Measurements from ENCODE around the gene PLXNB1. TPM values are rescaled to one million over a fixed set of nuclear protein-coding genes. Genes with fewer than 3 reads are reported as not detected.

The PLXNB1 gene
- total RNA-seq, 5 donors from 2014 or later (not counting 1 experiment from before 2014, with no cell fraction given) = 2.5 to 6.9 (median 5.9) TPM

GRCh38 chr3:48418651-48419050, 11.2 kb downstream of the PLXNB1 start:
- H3K4me1 ChIP-seq (ENCODE audit: control insufficient read depth in 1 of 2, extremely low read depth in 1 of 2, insufficient read depth in 2 of 2, low read length in 2 of 2) = peaks cover 0 to 3% of the 10 kb centered on the region in 2 experiments
- ATAC-seq (replicated peaks in 1 of 4) (no peak), DNase-seq (no peak)
- no peaks in the 10 kb centered on the region for H3K9me3 ChIP-seq
- peaks cover 0 to 4% of the 10 kb centered on the region in 2 experiments for H3K27me3 ChIP-seq (replicated peaks in 1 of 2; ENCODE audit: control insufficient read depth in 2 of 2, extremely low read depth in 1 of 2, insufficient read depth in 2 of 2, low read length in 1 of 2)
- Mint-ChIP-seq H3K27me3 (no peaks in the 10 kb centered on the region), H3K36me3 (no peaks in the 10 kb centered on the region), H3K4me3 (no peak overlapping the region), H3K9me3 (no peaks in the 10 kb centered on the region), H3K27ac (no peak overlapping the region), H3K4me1 (no peaks in the 10 kb centered on the region)
- H3K27ac ChIP-seq (ENCODE audit: low read length) = no peak overlapping the region
- 82% methylated on average over 8 of the region's 9 CpGs for WGBS (ENCODE audit: insufficient coverage)
- ChIA-PET POLR2A (no interaction called here), CTCF (interaction anchor here (1.0 to 1.7 kb wide), 2 partner anchors 18 kb away, joined by 4 to 8 read pairs; no protein-coding TSS in a partner anchor)
- no peaks in the 10 kb centered on the region for H3K36me3 ChIP-seq (ENCODE audit: control insufficient read depth in 2 of 2, extremely low read depth in 1 of 2, insufficient read depth in 1 of 2, low read length in 1 of 2)
- H3K4me3 ChIP-seq (ENCODE audit: control insufficient read depth in 1 of 2, extremely low read depth in 1 of 2, low read length in 1 of 2) = no peak overlapping the region

- POLR2A ChIA-PET = no interaction called here
- Mint-ChIP-seq H3K9me3 (no peaks in the 10 kb centered on the region), H3K4me3 (no peak overlapping the region), H3K27me3 (no peaks in the 10 kb centered on the region), H3K4me1 (no peaks in the 10 kb centered on the region), H3K27ac (no peak overlapping the region), H3K36me3 (no peaks in the 10 kb centered on the region)
- no peak for ATAC-seq (replicated peaks in 1 of 4)
- no peaks in the 10 kb centered on the region for H3K9me3 ChIP-seq
- H3K36me3 ChIP-seq (ENCODE audit: control insufficient read depth in 2 of 2, extremely low read depth in 1 of 2, insufficient read depth in 1 of 2, low read length in 1 of 2) = no peaks in the 10 kb centered on the region
- no peak for DNase-seq
- CTCF ChIA-PET = interaction anchor here in 1 of 2 donors (1.7 kb wide), 1 partner anchor 18 kb away, joined by 4 read pairs; no protein-coding TSS in a partner anchor
- no peak overlapping the region for H3K27ac ChIP-seq (ENCODE audit: low read length)
- H3K4me3 ChIP-seq (ENCODE audit: control insufficient read depth in 1 of 2, extremely low read depth in 1 of 2, low read length in 1 of 2) = no peak overlapping the region
- H3K27me3 ChIP-seq (replicated peaks in 1 of 2; ENCODE audit: control insufficient read depth in 2 of 2, extremely low read depth in 1 of 2, insufficient read depth in 2 of 2, low read length in 1 of 2) = peaks cover 0 to 4% of the 10 kb centered on the region in 2 experiments
- 95% methylated on average over 12 of the region's 17 CpGs for WGBS (ENCODE audit: insufficient coverage)
- H3K4me1 ChIP-seq (ENCODE audit: control insufficient read depth in 1 of 2, extremely low read depth in 1 of 2, insufficient read depth in 2 of 2, low read length in 2 of 2) = peaks cover 0 to 3% of the 10 kb centered on the region in 2 experiments
Observed at GRCh38 chr3:48418140-48418539, 11.7 kb downstream of the PLXNB1 start.

GRCh38 chr3:48417529-48418108, 12.3 kb downstream of the PLXNB1 start:
- Histone ChIP-seq H3K36me3 (ENCODE audit: control insufficient read depth in 2 of 2, extremely low read depth in 1 of 2, insufficient read depth in 1 of 2, low read length in 1 of 2) (no peaks in the 10 kb centered on the region), H3K4me3 (ENCODE audit: control insufficient read depth in 1 of 2, extremely low read depth in 1 of 2, low read length in 1 of 2) (no peak overlapping the region), H3K27ac (ENCODE audit: low read length) (no peak overlapping the region), H3K9me3 (no peaks in the 10 kb centered on the region), H3K27me3 (replicated peaks in 1 of 2; ENCODE audit: control insufficient read depth in 2 of 2, extremely low read depth in 1 of 2, insufficient read depth in 2 of 2, low read length in 1 of 2) (peaks cover 0 to 4% of the 10 kb centered on the region in 2 experiments), H3K4me1 (ENCODE audit: control insufficient read depth in 1 of 2, extremely low read depth in 1 of 2, insufficient read depth in 2 of 2, low read length in 2 of 2) (peaks cover 0 to 3% of the 10 kb centered on the region in 2 experiments)
- ChIA-PET POLR2A (interaction anchor here in 1 of 2 donors (0.5 kb wide), 1 partner anchor 320 kb away, joined by 11 read pairs; no protein-coding TSS in a partner anchor), CTCF (interaction anchor here in 1 of 2 donors (0.8 kb wide), 1 partner anchor 19 kb away, joined by 3 read pairs; no protein-coding TSS in a partner anchor)
- ATAC-seq (replicated peaks in 1 of 4) = no peak
- Mint-ChIP-seq H3K4me3 (no peak overlapping the region), H3K27ac (no peak overlapping the region), H3K9me3 (no peaks in the 10 kb centered on the region), H3K36me3 (no peaks in the 10 kb centered on the region), H3K27me3 (no peaks in the 10 kb centered on the region), H3K4me1 (no peaks in the 10 kb centered on the region)
- 87% methylated on average over 11 of the region's 14 CpGs for WGBS (ENCODE audit: insufficient coverage)
- DNase-seq = no peak

GRCh38 chr3:48416546-48416945, 13.3 kb downstream of the PLXNB1 start:
- WGBS (ENCODE audit: insufficient coverage) = 77% methylated on average over 4 of the region's 4 CpGs
- DNase-seq (no peak), ATAC-seq (replicated peaks in 1 of 4) (no peak)
- Histone ChIP-seq H3K9me3 (no peaks in the 10 kb centered on the region), H3K27ac (ENCODE audit: low read length) (no peak overlapping the region), H3K36me3 (ENCODE audit: control insufficient read depth in 2 of 2, extremely low read depth in 1 of 2, insufficient read depth in 1 of 2, low read length in 1 of 2) (no peaks in the 10 kb centered on the region), H3K4me1 (ENCODE audit: control insufficient read depth in 1 of 2, extremely low read depth in 1 of 2, insufficient read depth in 2 of 2, low read length in 2 of 2) (no peaks in the 10 kb centered on the region), H3K4me3 (ENCODE audit: control insufficient read depth in 1 of 2, extremely low read depth in 1 of 2, low read length in 1 of 2) (no peak overlapping the region), H3K27me3 (replicated peaks in 1 of 2; ENCODE audit: control insufficient read depth in 2 of 2, extremely low read depth in 1 of 2, insufficient read depth in 2 of 2, low read length in 1 of 2) (peaks cover 0 to 4% of the 10 kb centered on the region in 2 experiments)
- ChIA-PET POLR2A (no interaction called here), CTCF (interaction anchor here in 1 of 2 donors (0.8 kb wide), 1 partner anchor 20 kb away, joined by 3 read pairs; no protein-coding TSS in a partner anchor)
- H3K9me3 Mint-ChIP-seq = no peaks in the 10 kb centered on the region
- no peaks in the 10 kb centered on the region for H3K36me3 Mint-ChIP-seq
- no peak overlapping the region for H3K27ac Mint-ChIP-seq
- H3K4me3 Mint-ChIP-seq = no peak overlapping the region
- H3K4me1 Mint-ChIP-seq = no peaks in the 10 kb centered on the region
- no peaks in the 10 kb centered on the region for H3K27me3 Mint-ChIP-seq

- Histone ChIP-seq H3K4me3 (ENCODE audit: control insufficient read depth in 1 of 2, extremely low read depth in 1 of 2, low read length in 1 of 2) (no peak overlapping the region), H3K9me3 (no peaks in the 10 kb centered on the region), H3K4me1 (ENCODE audit: control insufficient read depth in 1 of 2, extremely low read depth in 1 of 2, insufficient read depth in 2 of 2, low read length in 2 of 2) (no peaks in the 10 kb centered on the region), H3K36me3 (ENCODE audit: control insufficient read depth in 2 of 2, extremely low read depth in 1 of 2, insufficient read depth in 1 of 2, low read length in 1 of 2) (no peaks in the 10 kb centered on the region), H3K27me3 (replicated peaks in 1 of 2; ENCODE audit: control insufficient read depth in 2 of 2, extremely low read depth in 1 of 2, insufficient read depth in 2 of 2, low read length in 1 of 2) (peaks cover 0 to 4% of the 10 kb centered on the region in 2 experiments), H3K27ac (ENCODE audit: low read length) (no peak overlapping the region)
- no peaks in the 10 kb centered on the region for H3K36me3 Mint-ChIP-seq
- ChIA-PET POLR2A (no interaction called here), CTCF (no interaction called here)
- H3K4me1 Mint-ChIP-seq = no peaks in the 10 kb centered on the region
- no peaks in the 10 kb centered on the region for H3K27me3 Mint-ChIP-seq
- 90% methylated on average over 7 of the region's 14 CpGs for WGBS (ENCODE audit: insufficient coverage)
- no peaks in the 10 kb centered on the region for H3K9me3 Mint-ChIP-seq
- ATAC-seq (replicated peaks in 1 of 4) (no peak), DNase-seq (no peak)
- no peak overlapping the region for H3K27ac Mint-ChIP-seq
- H3K4me3 Mint-ChIP-seq = no peak overlapping the region
Observed at GRCh38 chr3:48416091-48416505, 13.8 kb downstream of the PLXNB1 start.

- H3K9me3 Mint-ChIP-seq = no peaks in the 10 kb centered on the region
- no peaks in the 10 kb centered on the region for H3K36me3 Mint-ChIP-seq
- POLR2A ChIA-PET = no interaction called here
Observed at GRCh38 chr3:48415251-48415953, 14.5 kb downstream of the PLXNB1 start.

More at GRCh38 chr3:48415251-48415953, 14.5 kb downstream of the PLXNB1 start:
- WGBS (ENCODE audit: insufficient coverage) = 85% methylated on average over 22 of the region's 24 CpGs
- Histone ChIP-seq H3K27me3 (replicated peaks in 1 of 2; ENCODE audit: control insufficient read depth in 2 of 2, extremely low read depth in 1 of 2, insufficient read depth in 2 of 2, low read length in 1 of 2) (peaks cover 0 to 4% of the 10 kb centered on the region in 2 experiments), H3K4me3 (ENCODE audit: control insufficient read depth in 1 of 2, extremely low read depth in 1 of 2, low read length in 1 of 2) (no peak overlapping the region), H3K9me3 (no peaks in the 10 kb centered on the region), H3K27ac (ENCODE audit: low read length) (no peak overlapping the region), H3K36me3 (ENCODE audit: control insufficient read depth in 2 of 2, extremely low read depth in 1 of 2, insufficient read depth in 1 of 2, low read length in 1 of 2) (no peaks in the 10 kb centered on the region), H3K4me1 (ENCODE audit: control insufficient read depth in 1 of 2, extremely low read depth in 1 of 2, insufficient read depth in 2 of 2, low read length in 2 of 2) (no peaks in the 10 kb centered on the region)
- DNase-seq (no peak), ATAC-seq (replicated peaks in 1 of 4) (no peak)
- Mint-ChIP-seq H3K27me3 (no peaks in the 10 kb centered on the region), H3K4me3 (no peak overlapping the region), H3K27ac (no peak overlapping the region), H3K4me1 (no peaks in the 10 kb centered on the region)
- CTCF ChIA-PET = interaction anchor here in 1 of 2 donors (1.0 kb wide), 1 partner anchor 134 kb away, joined by 9 read pairs; no protein-coding TSS in a partner anchor

Data from T-cell (primary cell).